SK-N-MC (cell line): ENCODE data around the gene IDI2.

Experiments
- EZH2 ChIP-seq: fragments of 200-600 bp; sonication (generic); IDR thresholded peaks from one replicate; pipeline ENCODE4 v1.6.1; 2017; ENCODE audit warnings: antibody characterized with exemption
- FOXP2 ChIP-seq: optimal IDR thresholded peaks from 2 replicates; pipeline ENCODE3; 2011; ENCODE audit warnings: mild to moderate bottlenecking, moderate library complexity; ENCODE audit not compliant: insufficient read depth; ENCODE audit errors: extremely low read length, control extremely low read depth
- POLR2AphosphoS5 ChIP-seq: IDR thresholded peaks from 2 replicates; pipeline ENCODE4 v1.6.1; 2012; ENCODE audit warnings: mild to moderate bottlenecking, low read depth, low read length, borderline replicate concordance

GRCh38 chr10:1015688-1016087, 10.0 kb downstream of the IDI2 start:
- TF ChIP-seq POLR2AphosphoS5 (no peak), EZH2 (no peak), FOXP2 (no peak)
